GM18873 (cell line): Measurements from ENCODE around the gene TMEM19.
A peak's percentile ranks its signal among the peaks of the same experiment; 100 is the strongest.
"Not testable (repeated sequence)": the region's sequence is repeated elsewhere in the genome, so short reads cannot be mapped to it uniquely, and the experiment has no call there.

Source experiments
- ATAC-seq: cut with Tn5 transposase; IDR thresholded peaks from one replicate; pipeline ENCODE4 v1.9.1; 2021; ENCODE audit warnings: mild to moderate bottlenecking, moderate library complexity, moderate number of reproducible peaks; ENCODE audit not compliant: unreplicated experiment, low FRiP score

TMEM19 gene

GRCh38 chr12:71664411-71665089 lies 21.3 kb upstream of the TMEM19 start:
- peak; percentile 17 for ATAC-seq

GRCh38 chr12:71665090-71665463 lies 20.8 kb upstream of the TMEM19 start:
- ATAC-seq = no peak

GRCh38 chr12:71666259-71666658 lies 19.6 kb upstream of the TMEM19 start:
- ATAC-seq = no peak

GRCh38 chr12:71671311-71671710 lies 14.6 kb upstream of the TMEM19 start:
- ATAC-seq = no peak

GRCh38 chr12:71671816-71672215 lies 14.1 kb upstream of the TMEM19 start:
- no peak for ATAC-seq

- ATAC-seq = no peak
Observed at GRCh38 chr12:71682466-71682865, 3.4 kb upstream of the TMEM19 start.

- ATAC-seq = no peak
Observed at GRCh38 chr12:71683633-71684032, 2.2 kb upstream of the TMEM19 start.

- ATAC-seq = no peak
Observed at GRCh38 chr12:71684081-71684480, 1.8 kb upstream of the TMEM19 start.

- ATAC-seq = no peak
Observed at GRCh38 chr12:71685312-71685906, 473 bp upstream of the TMEM19 start.

- ATAC-seq = peak; percentile 1
Observed at GRCh38 chr12:71686658-71687025, 760 bp downstream of the TMEM19 start.

- not testable (repeated sequence) for ATAC-seq
Observed at GRCh38 chr12:71687172-71687571, 1.3 kb downstream of the TMEM19 start.

GRCh38 chr12:71688961-71689570 lies 3.2 kb downstream of the TMEM19 start:
- ATAC-seq = no peak

GRCh38 chr12:71691504-71692129 lies 5.7 kb downstream of the TMEM19 start:
- ATAC-seq = no peak

GRCh38 chr12:71693126-71693525 lies 7.2 kb downstream of the TMEM19 start:
- no peak for ATAC-seq

GRCh38 chr12:71693651-71694050 lies 7.8 kb downstream of the TMEM19 start:
- ATAC-seq = not testable (repeated sequence)

- peak; percentile 88 for ATAC-seq
Observed at GRCh38 chr12:71694099-71694820, 8.4 kb downstream of the TMEM19 start.

GRCh38 chr12:71695782-71696181 lies 9.9 kb downstream of the TMEM19 start:
- ATAC-seq = no peak

- ATAC-seq = not testable (repeated sequence)
Observed at GRCh38 chr12:71702181-71702580, 16.3 kb downstream of the TMEM19 start.

GRCh38 chr12:71702590-71702989 lies 16.7 kb downstream of the TMEM19 start:
- ATAC-seq = no peak

- no peak for ATAC-seq
Observed at GRCh38 chr12:71703206-71703605, 17.3 kb downstream of the TMEM19 start.

- no peak for ATAC-seq
Observed at GRCh38 chr12:71704920-71705319, 19.0 kb downstream of the TMEM19 start.
